ENCODE measurements around the gene CYB561. TPM values are rescaled to one million over a fixed set of nuclear protein-coding genes. Genes with fewer than 3 reads are reported as not detected.

The CYB561 gene
- total RNA-seq, 1 donor from 2014 or later, result 16.0 TPM

DNA sequence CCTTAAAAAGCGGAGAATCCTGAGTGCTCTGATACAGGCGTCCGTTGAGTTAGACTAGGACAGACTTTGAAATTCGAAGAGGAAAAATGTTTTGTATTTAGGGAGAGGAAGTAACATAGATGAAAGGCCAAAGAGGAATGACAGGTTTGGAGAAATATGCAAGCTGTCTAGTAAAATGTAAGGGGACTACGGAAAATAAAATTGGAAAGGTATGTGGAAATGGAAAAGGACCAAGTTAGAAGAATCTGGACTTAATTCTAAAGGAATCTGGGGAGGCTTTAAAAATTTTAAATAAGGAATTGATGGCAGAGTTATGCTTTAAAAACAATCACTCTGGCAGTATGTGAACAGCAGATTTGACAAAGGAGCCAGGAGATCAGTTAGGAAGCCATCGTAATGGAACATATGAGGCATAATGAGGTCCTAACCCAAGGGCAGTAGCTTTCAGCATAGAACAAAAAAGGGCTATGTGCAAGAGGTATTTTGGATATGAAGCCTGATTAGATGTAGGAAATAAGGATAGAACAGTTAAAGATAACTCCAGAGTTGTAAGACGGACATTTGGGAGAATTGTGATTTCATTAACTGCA is 38.3 kb downstream of the CYB561 start:
- DNase-seq (ENCODE audit: low read depth), result no peak
- TF ChIP-seq, protein P1, sequence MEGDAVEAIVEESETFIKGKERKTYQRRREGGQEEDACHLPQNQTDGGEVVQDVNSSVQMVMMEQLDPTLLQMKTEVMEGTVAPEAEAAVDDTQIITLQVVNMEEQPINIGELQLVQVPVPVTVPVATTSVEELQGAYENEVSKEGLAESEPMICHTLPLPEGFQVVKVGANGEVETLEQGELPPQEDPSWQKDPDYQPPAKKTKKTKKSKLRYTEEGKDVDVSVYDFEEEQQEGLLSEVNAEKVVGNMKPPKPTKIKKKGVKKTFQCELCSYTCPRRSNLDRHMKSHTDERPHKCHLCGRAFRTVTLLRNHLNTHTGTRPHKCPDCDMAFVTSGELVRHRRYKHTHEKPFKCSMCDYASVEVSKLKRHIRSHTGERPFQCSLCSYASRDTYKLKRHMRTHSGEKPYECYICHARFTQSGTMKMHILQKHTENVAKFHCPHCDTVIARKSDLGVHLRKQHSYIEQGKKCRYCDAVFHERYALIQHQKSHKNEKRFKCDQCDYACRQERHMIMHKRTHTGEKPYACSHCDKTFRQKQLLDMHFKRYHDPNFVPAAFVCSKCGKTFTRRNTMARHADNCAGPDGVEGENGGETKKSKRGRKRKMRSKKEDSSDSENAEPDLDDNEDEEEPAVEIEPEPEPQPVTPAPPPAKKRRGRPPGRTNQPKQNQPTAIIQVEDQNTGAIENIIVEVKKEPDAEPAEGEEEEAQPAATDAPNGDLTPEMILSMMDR (conservative IDR thresholded peaks at IDR 0.05; ENCODE audit: low read depth, low read length), result no peak
- no peak overlapping the region for H3K4me3 ChIP-seq (ENCODE audit: low read depth, low read length)

DNA sequence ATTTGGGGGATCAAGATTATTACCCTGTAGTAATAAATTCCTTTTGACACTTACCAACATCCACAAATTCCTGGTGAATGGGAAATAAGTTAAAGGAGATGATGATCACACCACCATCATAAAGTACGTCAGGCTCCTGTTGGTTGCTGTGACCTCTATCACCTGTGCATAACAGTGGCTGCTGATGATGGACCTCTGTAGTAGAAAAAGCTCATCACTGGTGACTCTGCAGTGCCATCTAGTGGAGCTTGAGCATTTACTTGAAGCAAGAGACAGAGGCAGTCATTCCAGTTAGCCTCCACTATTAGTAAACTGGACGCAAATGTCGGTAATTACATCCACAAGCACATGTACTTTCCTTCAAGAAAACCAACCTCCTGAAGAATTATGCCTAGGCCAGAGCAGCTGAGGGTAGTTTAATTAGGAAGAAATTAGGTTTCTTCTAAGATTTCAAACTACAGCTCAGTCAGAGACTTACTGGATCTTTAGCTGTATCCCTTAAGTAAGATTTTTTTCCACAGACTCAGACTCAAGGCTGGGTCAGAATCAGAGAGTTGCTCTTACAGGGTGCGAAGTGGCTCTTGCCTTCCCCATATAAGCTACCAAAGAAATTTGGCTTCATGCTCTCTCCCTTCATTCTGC is 39.3 kb downstream of the CYB561 start:
- TF ChIP-seq, protein P1 (conservative IDR thresholded peaks at IDR 0.05; ENCODE audit: low read depth, low read length), result peak; percentile 89
- H3K4me3 ChIP-seq (ENCODE audit: low read depth, low read length), result no peak overlapping the region
- DNase-seq (ENCODE audit: low read depth), result peak; percentile 45

DNA sequence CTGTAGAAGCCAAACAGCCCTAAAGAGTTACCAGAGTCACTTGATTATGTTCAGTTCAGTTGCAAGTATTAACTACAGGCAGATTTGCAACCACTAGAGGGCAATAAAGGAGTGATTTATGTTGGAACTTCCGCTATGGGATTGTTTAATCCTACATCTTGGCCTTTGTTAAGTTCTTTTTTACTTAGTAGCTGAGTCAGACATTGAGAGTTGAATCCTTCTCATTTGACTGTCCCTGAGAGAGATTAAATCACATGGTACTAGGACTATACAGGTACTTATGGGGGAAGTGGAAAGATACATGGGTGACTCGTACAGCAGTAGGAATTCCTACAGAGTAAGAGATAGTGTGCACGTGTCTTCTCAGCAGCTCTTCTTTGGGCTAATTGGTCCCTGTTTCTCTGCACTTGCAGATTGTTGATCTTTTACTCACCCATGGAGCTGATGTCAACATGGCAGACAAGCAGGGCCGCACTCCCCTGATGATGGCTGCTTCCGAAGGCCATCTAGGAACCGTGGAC is 40.3 kb downstream of the CYB561 start:
- H3K4me3 ChIP-seq (ENCODE audit: low read depth, low read length), result no peak overlapping the region
- TF ChIP-seq, protein P1 (conservative IDR thresholded peaks at IDR 0.05; ENCODE audit: low read depth, low read length), result peak; percentile 77
- DNase-seq (ENCODE audit: low read depth), result peak; percentile 52

DNA sequence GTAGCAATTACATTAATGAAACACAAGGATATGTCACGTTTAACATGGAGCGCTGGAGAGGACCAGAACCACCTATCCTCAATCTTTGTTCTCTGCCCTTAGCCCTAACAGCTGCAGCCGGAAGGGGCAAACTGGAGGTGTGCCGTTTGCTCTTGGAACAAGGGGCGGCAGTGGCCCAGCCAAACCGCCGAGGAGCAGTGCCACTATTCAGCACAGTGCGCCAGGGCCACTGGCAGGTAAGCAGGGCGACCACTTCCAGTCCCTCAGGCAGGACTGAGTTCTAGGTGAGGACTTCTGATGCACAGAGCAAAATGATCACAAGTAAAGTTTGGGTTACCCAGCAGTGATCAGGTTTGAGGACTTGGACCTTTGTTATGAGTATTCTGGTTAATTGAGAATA is 41.1 kb downstream of the CYB561 start:
- TF ChIP-seq, protein P1 (conservative IDR thresholded peaks at IDR 0.05; ENCODE audit: low read depth, low read length), result no peak
- no peak for DNase-seq (ENCODE audit: low read depth)

DNA sequence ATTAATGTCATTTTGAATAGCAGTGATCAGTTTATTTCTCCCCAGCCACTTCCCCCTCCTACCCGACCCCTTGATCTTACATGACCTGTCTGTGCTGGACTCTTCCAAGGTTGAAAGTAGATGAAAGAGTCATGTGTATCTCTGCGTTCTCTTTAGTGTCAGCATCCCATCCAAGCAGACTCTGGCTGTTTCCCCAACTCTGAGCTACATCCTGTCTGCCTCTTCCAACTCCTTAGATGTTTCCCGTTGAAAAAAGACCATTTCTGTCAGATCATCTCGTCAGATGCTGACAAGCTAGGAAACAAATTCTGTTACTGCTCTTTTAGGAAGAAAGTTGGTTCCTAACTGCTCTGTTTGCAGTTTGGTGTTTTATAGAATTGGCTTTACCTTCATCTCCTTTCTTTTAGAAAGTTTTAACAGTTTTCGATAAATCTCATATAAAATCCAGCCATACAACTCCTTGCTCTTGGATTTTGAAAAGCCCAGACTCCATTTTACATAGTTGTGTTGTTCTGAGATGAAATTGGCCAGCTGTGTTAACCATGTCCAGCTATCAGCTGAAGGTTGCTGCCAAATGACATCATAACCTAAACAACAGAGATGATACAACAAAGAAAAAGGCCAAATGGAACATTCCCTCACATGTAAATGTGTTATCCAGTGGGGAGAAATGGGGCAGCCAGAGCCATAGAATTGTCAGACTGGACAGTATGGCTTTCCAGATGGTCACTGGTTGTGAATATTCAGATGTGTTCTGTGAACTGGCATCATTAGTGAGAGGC is 43.5 kb downstream of the CYB561 start:
- TF ChIP-seq, protein P1 (conservative IDR thresholded peaks at IDR 0.05; ENCODE audit: low read depth, low read length), result no peak
- DNase-seq (ENCODE audit: low read depth), result no peak
- H3K4me3 ChIP-seq (ENCODE audit: low read depth, low read length), result no peak overlapping the region

More for the DNA sequence above, 41.1 kb downstream of the CYB561 start:
- H3K4me3 ChIP-seq (ENCODE audit: low read depth, low read length), result no peak overlapping the region

DNA sequence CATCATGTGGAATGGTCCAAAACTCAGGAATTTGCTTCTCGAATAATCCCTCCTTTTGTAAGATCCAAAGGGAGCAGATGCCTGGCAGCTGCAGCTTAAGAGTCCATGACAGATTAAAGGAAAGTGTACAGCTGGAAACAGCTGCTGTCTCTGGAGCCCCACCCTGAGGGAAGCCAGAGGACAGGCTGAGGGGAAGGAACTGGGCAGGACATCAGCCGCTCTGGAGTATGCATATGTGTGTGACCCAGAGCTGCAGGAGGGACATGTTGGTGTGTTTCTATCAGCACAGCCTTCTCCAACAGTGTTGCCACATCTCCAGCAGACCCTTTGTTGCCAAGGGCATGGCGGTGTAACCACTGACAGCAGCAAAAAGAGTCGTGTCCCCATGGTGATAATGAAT is 46.2 kb downstream of the CYB561 start:
- DNase-seq (ENCODE audit: low read depth), result no peak
- TF ChIP-seq, protein P1 (conservative IDR thresholded peaks at IDR 0.05; ENCODE audit: low read depth, low read length), result no peak
- H3K4me3 ChIP-seq (ENCODE audit: low read depth, low read length), result no peak overlapping the region
